Keratinocyte (primary cell): ENCODE results near the gene CSK. TPM values are rescaled to one million over a fixed set of nuclear protein-coding genes. Genes with fewer than 3 reads are reported as not detected.

ENCODE experiments used
- DNase-seq: peaks from one replicate; pipeline ENCODE4 v3.0.0-alpha.2; 2011; ENCODE audit warnings: low read depth, missing footprints, low spot score
- FAIRE-seq: peaks from 2 replicates; lab custom pipeline; 2011; peaks lifted over from hg19 to GRCh38; lab: Jason Lieb, UNC
- H2AFZ ChIP-seq: 2 replicates; pipeline ENCODE4 v1.6.0; 2012; ENCODE audit warnings: low read length, control low read depth, inconsistent platforms; ENCODE audit not compliant: control insufficient read depth
- H3K27ac ChIP-seq: 2 replicates; pipeline ENCODE4 v1.5.1; 2011; ENCODE audit warnings: low read length; ENCODE audit not compliant: control insufficient read depth, insufficient read depth
- H3K27me3 ChIP-seq: 3 replicates; pipeline ENCODE4 v1.6.0; 2011; ENCODE audit warnings: low read length; ENCODE audit not compliant: control insufficient read depth, insufficient read depth; ENCODE audit errors: extremely low read depth
- H3K36me3 ChIP-seq, 2 experiments: 2 replicates in 1 of 2; 3 replicates in 1 of 2; pipeline ENCODE4 v1.5.1; 2011; ENCODE audit warnings: low read length in 2 of 2, mild to moderate bottlenecking in 1 of 2; ENCODE audit not compliant: control insufficient read depth in 2 of 2, insufficient read depth in 2 of 2; ENCODE audit errors: extremely low read depth in 1 of 2
- H3K4me1 ChIP-seq: 3 replicates; pipeline ENCODE4 v1.5.1; 2011; ENCODE audit warnings: low read length; ENCODE audit not compliant: control insufficient read depth, insufficient read depth; ENCODE audit errors: extremely low read depth
- H3K4me2 ChIP-seq: 3 replicates; pipeline ENCODE4 v1.6.0; 2011; ENCODE audit warnings: low read depth, low read length; ENCODE audit not compliant: control insufficient read depth, insufficient read depth; ENCODE audit errors: extremely low read depth
- H3K4me3 ChIP-seq, 3 experiments: fragments of 200-600 bp in 1 of 3; sonication (generic) in 1 of 3; 2 replicates in 2 of 3; 3 replicates in 1 of 3; pipeline ENCODE4 v1.5.1; 2011 to 2016; ENCODE audit warnings: low read length in 3 of 3, mild to moderate bottlenecking in 3 of 3, control low read depth in 2 of 3, inconsistent platforms in 1 of 3, low read depth in 1 of 3, mixed read lengths in 1 of 3, mixed run types in 1 of 3, moderate library complexity in 1 of 3; ENCODE audit not compliant: control insufficient read depth in 2 of 3, insufficient read depth in 2 of 3; ENCODE audit errors: extremely low read depth in 1 of 3
- H3K79me2 ChIP-seq: 2 replicates; pipeline ENCODE4 v1.6.0; 2012; ENCODE audit warnings: low read length; ENCODE audit not compliant: control insufficient read depth, insufficient read depth
- H3K9ac ChIP-seq: 3 replicates; pipeline ENCODE4 v1.6.0; 2011; ENCODE audit warnings: low read length; ENCODE audit not compliant: control insufficient read depth, insufficient read depth; ENCODE audit errors: extremely low read depth
- H3K9me1 ChIP-seq: 3 replicates; pipeline ENCODE4 v1.6.0; 2011; ENCODE audit warnings: low read length; ENCODE audit not compliant: control insufficient read depth, insufficient read depth; ENCODE audit errors: extremely low read depth
- H3K9me3 ChIP-seq: 2 replicates; pipeline ENCODE4 v1.5.1; 2012; ENCODE audit warnings: low read depth, low read length; ENCODE audit not compliant: control insufficient read depth
- H4K20me1 ChIP-seq: 3 replicates; pipeline ENCODE4 v1.6.0; 2011; ENCODE audit warnings: low read length; ENCODE audit not compliant: control insufficient read depth, insufficient read depth; ENCODE audit errors: extremely low read depth
- CTCF ChIP-seq, 3 experiments: IDR thresholded peaks in 1 of 3; conservative IDR thresholded peaks in 1 of 3; optimal IDR thresholded peaks in 1 of 3; 2 replicates in 2 of 3; 3 replicates in 1 of 3; pipeline versions ENCODE3 to v1.5.1; 2011; ENCODE audit warnings: low read length in 3 of 3, mild to moderate bottlenecking in 3 of 3, moderate library complexity in 2 of 3, control low read depth in 1 of 3, inconsistent platforms in 1 of 3; ENCODE audit not compliant: insufficient read depth in 2 of 3; ENCODE audit errors: extremely low read depth in 1 of 3
- EZH2 ChIP-seq: IDR thresholded peaks from one replicate; pipeline ENCODE4 v1.6.1; 2012; ENCODE audit warnings: inconsistent platforms, mild to moderate bottlenecking, low read length, moderate library complexity
- dilution Hi-C: fragments of 300-500 bp; cut with MboI; formaldehyde crosslinking; loops from one replicate; pipeline ENCODE4 v1.7.0; 2020; ENCODE audit warnings: low sequenced_read_pairs; ENCODE audit not compliant: extremely low pct_ligation_motif_present
- polyA plus RNA-seq, 5 experiments: library from polyadenylated mRNA; depleted of rRNA in 3 of 5; stranded (reverse) in 3 of 5; stranded (forward) in 1 of 5; unstranded in 1 of 5; fragments of >200 nt; gene quantifications; 1 replicate in 1 of 5; 2 replicates in 3 of 5; 3 replicates in 1 of 5; pipeline versions ENCODE4 v1.2.1 to v1.2.3, GENCODE V29; 2011 to 2012; ENCODE audit warnings: missing spikeins in 2 of 5, low read depth in 1 of 5, low replicate concordance in 1 of 5

CSK gene
- polyA plus RNA-seq, 1 donor (not counting 4 experiments of a cell fraction or from before 2014, with no cell fraction given), result 17.2 TPM

- Histone ChIP-seq H3K4me3 (peak overlapping the region in 2 of 3 experiments; percentile 22 to 57), H3K27ac (peak overlapping the region; percentile 98), H3K9me1 (peaks cover 4% of the 10 kb centered on the region), H3K4me1 (peaks cover 25% of the 10 kb centered on the region), H3K9ac (peak overlapping the region; percentile 85), H3K79me2 (peaks cover 30% of the 10 kb centered on the region), H2AFZ (peak overlapping the region; percentile 69), H3K27me3 (no peaks in the 10 kb centered on the region), H3K4me2 (peak overlapping the region; percentile 87), H4K20me1 (peaks cover 3% of the 10 kb centered on the region), H3K36me3 (peaks cover 31 to 37% of the 10 kb centered on the region in 2 experiments), H3K9me3 (no peaks in the 10 kb centered on the region)
- dilution Hi-C loops, result no loop called here
- FAIRE-seq (peak; percentile 99), DNase-seq (peak; percentile 93)
- TF ChIP-seq CTCF (optimal IDR thresholded peaks at IDR 0.05 in 1 of 3, IDR thresholded peaks at IDR 0.05 in 1 of 3, conservative IDR thresholded peaks at IDR 0.05 in 1 of 3; ENCODE audit: extremely low read depth in 1 of 3, insufficient read depth in 2 of 3, low read length in 3 of 3) (peak; percentile 98 to 99 (median 99)), EZH2 (no peak)
Measured at GRCh38 chr15:74799856-74800558, 18.1 kb downstream of the CSK start.

GRCh38 chr15:74800559-74801094 lies 18.7 kb downstream of the CSK start:
- Histone ChIP-seq H3K36me3 (peaks cover 31 to 37% of the 10 kb centered on the region in 2 experiments), H3K4me2 (no peak overlapping the region), H4K20me1 (peaks cover under 1% of the 10 kb centered on the region), H3K27me3 (no peaks in the 10 kb centered on the region), H3K9me3 (no peaks in the 10 kb centered on the region), H3K9ac (no peak overlapping the region), H2AFZ (no peak overlapping the region), H3K27ac (no peak overlapping the region), H3K4me1 (peaks cover 19% of the 10 kb centered on the region), H3K79me2 (peaks cover 24% of the 10 kb centered on the region), H3K9me1 (peaks cover 2% of the 10 kb centered on the region), H3K4me3 (no peak overlapping the region)
- TF ChIP-seq EZH2 (no peak), CTCF (optimal IDR thresholded peaks at IDR 0.05 in 1 of 3, IDR thresholded peaks at IDR 0.05 in 1 of 3, conservative IDR thresholded peaks at IDR 0.05 in 1 of 3; ENCODE audit: extremely low read depth in 1 of 3, insufficient read depth in 2 of 3, low read length in 3 of 3) (no peak)
- dilution Hi-C loops, result no loop called here
- DNase-seq (no peak), FAIRE-seq (no peak)
